NCI-H774 (cell line): ENCODE measurements around the gene RBMY1A1.
"Not testable (repeated sequence)": the region's sequence is repeated elsewhere in the genome, so short reads cannot be mapped to it uniquely, and the experiment has no call there.

Source experiments
- DNase-seq: peaks from one replicate; lab custom pipeline; 2025; lab: John Stamatoyannopoulos, UW

RBMY1A1 gene

GRCh38 chrY:21534579-21534978 is at the start of gene RBMY1A1:
RBMY1A1 (plus strand) TSS chrY:21534879; CDS start chrY:21536892, 2,013 bp downstream.
- not testable (repeated sequence) for DNase-seq

DNA sequence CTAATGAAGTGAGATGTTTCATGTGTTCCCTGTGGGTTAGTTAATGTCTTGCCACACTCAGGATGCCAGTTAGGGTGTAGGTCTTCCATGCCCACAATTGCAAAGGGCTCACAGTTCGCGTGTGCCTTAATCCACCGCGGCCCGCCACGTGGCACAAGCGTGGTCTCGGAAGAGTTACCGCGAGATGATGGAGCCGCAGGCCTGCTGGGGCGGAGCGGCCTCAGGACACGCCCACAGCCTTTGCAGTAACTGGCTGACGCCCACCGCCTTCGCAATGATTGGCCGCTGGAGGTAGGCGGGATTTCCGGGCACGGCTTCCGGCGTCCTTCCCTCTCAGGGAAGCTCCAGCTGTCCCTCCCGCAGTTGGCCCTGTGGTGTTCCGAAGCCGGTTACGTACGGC is 23.6 kb upstream of the RBMY1A1 start, which contains the start of gene RBMY1B:
TSS of gene RBMY1B (plus strand) at position 301 of the 400 bp plus-strand sequence. CDS start 2,013 bp downstream, outside the sequence.
- not testable (repeated sequence) for DNase-seq

DNA sequence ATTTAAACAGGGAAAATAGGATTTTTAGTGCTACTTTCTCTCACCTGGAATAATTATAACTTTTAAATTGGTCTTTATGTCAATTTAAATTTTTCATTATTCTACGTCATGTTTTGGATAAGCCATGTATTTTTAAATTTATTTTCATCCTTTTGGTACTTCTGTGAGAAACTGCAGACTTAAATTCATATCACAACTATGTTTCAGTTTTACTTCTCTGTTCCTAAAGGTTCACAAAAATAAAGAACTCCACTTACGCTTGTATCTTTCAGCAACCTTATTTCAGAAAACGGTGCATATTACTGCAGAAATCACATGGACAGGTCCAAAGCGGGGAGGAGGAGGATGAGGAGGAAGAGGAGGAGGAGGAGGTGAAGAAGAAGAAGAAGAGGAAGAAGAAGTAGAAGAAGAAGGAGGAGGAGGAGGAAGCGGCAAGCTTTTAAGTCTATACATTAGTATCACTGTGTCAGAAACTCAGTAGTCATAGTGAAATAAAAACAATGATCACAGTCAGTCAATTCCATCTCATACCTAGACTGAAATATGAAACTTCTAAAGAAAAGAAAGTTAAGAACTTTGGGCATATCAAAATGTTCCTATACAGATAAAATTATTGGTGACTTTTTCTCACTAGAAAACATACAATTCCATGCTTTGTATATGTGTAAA is 24.8 kb downstream of the RBMY1A1 start:
- not testable (repeated sequence) for DNase-seq

GRCh38 chrY:21585449-21585848 is 50.8 kb downstream of the RBMY1A1 start:
- no peak for DNase-seq

DNA sequence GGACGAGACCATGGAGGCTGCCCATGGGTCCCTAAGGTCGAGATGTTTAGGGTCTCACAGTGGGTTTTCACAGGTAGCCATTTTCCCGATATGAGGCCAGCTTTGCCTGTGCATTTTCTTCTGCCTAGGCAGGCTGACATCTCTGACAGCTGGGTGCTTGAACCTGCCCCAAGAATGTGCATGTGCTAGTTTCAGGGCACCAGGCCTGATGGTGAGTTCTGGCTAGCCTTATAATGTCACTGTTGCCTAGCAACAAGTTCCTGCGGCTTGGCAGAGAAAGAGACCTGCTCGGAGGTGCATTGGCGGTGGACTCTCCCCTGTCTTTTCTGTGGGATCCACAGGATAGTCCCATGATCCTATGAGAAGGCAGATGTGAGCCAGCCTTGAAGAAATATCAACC is 51.8 kb downstream of the RBMY1A1 start:
- DNase-seq = not testable (repeated sequence)

GRCh38 chrY:21592059-21592458 is 57.4 kb downstream of the RBMY1A1 start:
- DNase-seq = no peak

DNA sequence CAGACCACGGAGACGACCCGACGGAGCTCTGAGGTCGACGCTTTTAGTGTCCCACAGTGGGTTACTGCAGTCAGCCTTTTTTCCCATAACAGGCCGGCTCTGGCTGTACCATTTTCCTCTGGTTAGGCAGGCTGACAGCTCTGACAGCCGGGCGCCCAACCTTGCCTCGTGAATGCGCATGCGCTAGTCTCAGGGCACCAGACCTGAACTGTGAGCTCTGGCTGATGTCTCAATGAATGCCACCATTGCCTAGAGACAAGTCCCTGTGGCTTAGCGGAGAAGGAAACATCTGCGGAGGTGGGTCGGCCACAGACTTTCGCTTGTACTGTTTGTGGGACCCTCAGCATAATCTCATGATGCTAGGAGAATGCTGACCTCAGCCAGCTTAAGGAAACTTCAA is 61.6 kb downstream of the RBMY1A1 start:
- not testable (repeated sequence) for DNase-seq
